Measurements from ENCODE around the gene SEC14L3. TPM values are rescaled to one million over a fixed set of nuclear protein-coding genes. Genes with fewer than 3 reads are reported as not detected.

The SEC14L3 gene
- total and polyA plus RNA-seq, 2 of the 13 experiments (the other 11 are each of a cell fraction or from before 2014, with no cell fraction given), result not detected

DNA sequence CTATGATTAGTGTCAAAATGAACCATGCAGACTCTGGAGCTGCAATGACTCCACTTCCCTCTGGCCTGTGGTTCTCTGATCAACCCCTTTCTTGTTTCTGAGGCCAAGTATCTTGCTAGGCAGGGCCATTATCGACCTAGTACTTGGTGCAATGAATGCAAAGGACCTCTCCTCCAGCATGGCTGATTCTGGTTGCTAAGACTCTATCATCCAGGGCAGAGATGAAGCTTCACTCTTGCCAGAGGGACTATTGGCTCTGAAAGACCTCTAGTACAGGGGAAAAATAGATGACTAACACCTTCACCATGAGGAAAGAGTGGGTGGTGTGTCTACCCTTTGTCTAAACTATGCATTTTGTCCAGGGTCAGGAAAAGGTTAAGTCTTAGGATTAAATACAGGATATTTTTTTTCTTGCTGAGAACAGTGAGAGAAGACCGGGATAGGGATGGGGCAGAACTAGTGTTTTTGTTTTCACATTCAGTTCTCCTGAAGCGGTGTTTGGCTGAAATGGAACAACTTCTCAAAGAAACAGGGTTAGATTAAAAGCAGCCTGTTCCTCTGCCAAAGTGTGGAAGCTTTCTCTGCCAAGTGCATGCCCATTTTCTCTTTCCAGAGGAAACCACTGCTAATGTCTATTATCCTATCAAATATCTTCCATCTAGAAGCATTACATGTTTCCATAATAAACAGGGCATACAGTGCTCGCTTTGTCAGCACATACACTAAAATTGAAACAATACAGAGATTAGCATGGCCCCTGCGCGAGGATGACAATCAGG lies 51.3 kb downstream of the SEC14L3 start:
- Histone ChIP-seq H2AFZ (ENCODE audit: low read length) (no peak overlapping the region), H3K36me3 (replicated peaks in 1 of 2; ENCODE audit: control insufficient read depth in 1 of 2, insufficient read depth in 2 of 2, low read length in 2 of 2) (peaks cover 5 to 15% of the 10 kb centered on the region in 2 experiments; a peak in 4 of 5 replicates), H3K9ac (ENCODE audit: insufficient read depth, low read depth, low read length) (peak overlapping the region; percentile 6), H3K4me1 (ENCODE audit: insufficient read depth, low read length) (peaks cover 80% of the 10 kb centered on the region), H3K4me3 (replicated peaks in 1 of 3; ENCODE audit: insufficient read depth in 1 of 3, low read depth in 2 of 3, low read length in 3 of 3) (peak overlapping the region in 2 of 3 experiments; percentile 24 to 89; a peak in 2 of 6 replicates), H3K9me3 (ENCODE audit: low read length) (no peaks in the 10 kb centered on the region), H3K27ac (ENCODE audit: extremely low read length, insufficient read depth, low read length) (peak overlapping the region; percentile 96), H3K27me3 (ENCODE audit: control insufficient read depth in 1 of 2, insufficient read depth in 2 of 2, low read length in 2 of 2) (no peaks in the 10 kb centered on the region), H3K4me2 (ENCODE audit: low read depth, low read length) (peak overlapping the region; percentile 99), H3K79me2 (ENCODE audit: insufficient read depth, low read length) (peaks cover 16% of the 10 kb centered on the region), H4K20me1 (ENCODE audit: insufficient read depth, low read length) (no peaks in the 10 kb centered on the region)
- DNase-seq (ENCODE audit: low spot score) (no peak), ATAC-seq (no peak), FAIRE-seq (no peak)
- POLR2A ChIA-PET, result interaction anchor here (1.5 to 7.2 kb wide), 2 partner anchors 26 to 130 kb away, joined by 3 to 164 read pairs; partner anchors contain the start of gene SEC14L2
- TF ChIP-seq ZNF772 (CRISPR knock-in tag; IDR thresholded peaks at IDR 0.05) (0 out of 2 replicates have a peak, but pooled peaks have one; percentile 8), NCOA1 (CRISPR knock-in tag; IDR thresholded peaks at IDR 0.05) (no peak), FOSL2 (CRISPR knock-in tag; IDR thresholded peaks at IDR 0.05) (no peak)
- CTCF ChIA-PET (ENCODE audit: low intra/inter-chr PET ratio, low total read pairs), result no interaction called here
- BruUV-seq (replicated peaks), result no TSS peak
- in situ Hi-C loops (cut with HindIII; ENCODE audit: extremely low pct_ligation_motif_present, low pct_unique_long_range_greater_than_20kb), result no loop called here
- intact Hi-C loops (cut with micrococcal nuclease; ENCODE audit: unreplicated experiment), result no loop called here
- WGBS (ENCODE audit: low lambda C conversion rate), result 70% methylated on average over 6 of the region's 6 CpGs

DNA sequence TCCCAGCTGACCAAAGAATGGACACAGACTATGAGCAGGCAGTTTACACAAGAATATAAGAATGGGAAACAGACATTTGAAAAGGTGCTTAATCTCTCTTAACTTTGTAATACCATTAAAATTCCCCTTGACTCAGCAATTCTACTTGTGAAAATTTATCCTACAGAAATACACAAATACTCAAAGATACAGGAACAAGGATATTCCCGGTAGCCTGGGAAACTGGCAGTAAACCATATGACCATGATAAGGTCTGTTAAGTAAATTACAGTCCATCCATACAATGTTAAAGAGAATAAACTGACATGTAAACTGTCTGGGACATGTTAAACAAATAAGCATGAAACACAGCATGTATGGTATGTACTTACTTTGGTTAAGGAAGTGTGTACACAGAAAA lies 55.0 kb downstream of the SEC14L3 start:
- no peaks in the 10 kb centered on the region for H3K27me3 ChIP-seq (ENCODE audit: control insufficient read depth in 1 of 2, insufficient read depth in 2 of 2, low read length in 2 of 2)
- intact Hi-C loops (cut with micrococcal nuclease; ENCODE audit: unreplicated experiment), result no loop called here
- no peak overlapping the region for H2AFZ ChIP-seq (ENCODE audit: low read length)
- peaks cover 7% of the 10 kb centered on the region for H3K79me2 ChIP-seq (ENCODE audit: insufficient read depth, low read length)
- TF ChIP-seq ZNF556 (CRISPR knock-in tag; IDR thresholded peaks at IDR 0.05; ENCODE audit: borderline replicate concordance) (no peak), RARG (CRISPR knock-in tag; IDR thresholded peaks at IDR 0.05; ENCODE audit: low read depth) (no peak), MAFK (conservative IDR thresholded peaks at IDR 0.05 in 1 of 2, IDR thresholded peaks at IDR 0.05 in 1 of 2; ENCODE audit: low read length in 2 of 2) (peak; percentile 79 to 94), ZNF7 (CRISPR knock-in tag; IDR thresholded peaks at IDR 0.05) (no peak), MAFF (IDR thresholded peaks at IDR 0.05; ENCODE audit: low read depth, low read length) (peak; percentile 83)
- TF ChIP-seq, protein P1, sequence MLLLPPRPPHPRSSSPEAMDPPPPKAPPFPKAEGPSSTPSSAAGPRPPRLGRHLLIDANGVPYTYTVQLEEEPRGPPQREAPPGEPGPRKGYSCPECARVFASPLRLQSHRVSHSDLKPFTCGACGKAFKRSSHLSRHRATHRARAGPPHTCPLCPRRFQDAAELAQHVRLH (CRISPR knock-in tag; IDR thresholded peaks at IDR 0.05; ENCODE audit: borderline replicate concordance, low read depth), result no peak
- TF ChIP-seq, protein P2, sequence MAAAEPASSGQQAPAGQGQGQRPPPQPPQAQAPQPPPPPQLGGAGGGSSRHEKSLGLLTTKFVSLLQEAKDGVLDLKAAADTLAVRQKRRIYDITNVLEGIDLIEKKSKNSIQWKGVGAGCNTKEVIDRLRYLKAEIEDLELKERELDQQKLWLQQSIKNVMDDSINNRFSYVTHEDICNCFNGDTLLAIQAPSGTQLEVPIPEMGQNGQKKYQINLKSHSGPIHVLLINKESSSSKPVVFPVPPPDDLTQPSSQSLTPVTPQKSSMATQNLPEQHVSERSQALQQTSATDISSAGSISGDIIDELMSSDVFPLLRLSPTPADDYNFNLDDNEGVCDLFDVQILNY (CRISPR knock-in tag; conservative IDR thresholded peaks at IDR 0.05), result no peak
- H3K9me3 ChIP-seq (ENCODE audit: low read length), result no peaks in the 10 kb centered on the region
- BruUV-seq (replicated peaks), result no TSS peak
- H3K4me2 ChIP-seq (ENCODE audit: low read depth, low read length), result no peak overlapping the region
- DNase-seq (ENCODE audit: low spot score) (no peak), ATAC-seq (no peak), FAIRE-seq (no peak)
- H3K4me1 ChIP-seq (ENCODE audit: insufficient read depth, low read length), result peaks cover 65% of the 10 kb centered on the region
- in situ Hi-C loops (cut with HindIII; ENCODE audit: extremely low pct_ligation_motif_present, low pct_unique_long_range_greater_than_20kb), result no loop called here
- H3K36me3 ChIP-seq (replicated peaks in 1 of 2; ENCODE audit: control insufficient read depth in 1 of 2, insufficient read depth in 2 of 2, low read length in 2 of 2), result peaks cover 8 to 33% of the 10 kb centered on the region in 2 experiments
- ChIA-PET POLR2A (no interaction called here), CTCF (ENCODE audit: low intra/inter-chr PET ratio, low total read pairs) (no interaction called here)
- WGBS (ENCODE audit: low lambda C conversion rate), result 96% methylated on average over 1 of the region's 1 CpG
- no peak overlapping the region for H3K27ac ChIP-seq (ENCODE audit: extremely low read length, insufficient read depth, low read length)
- H3K4me3 ChIP-seq (replicated peaks in 1 of 3; ENCODE audit: insufficient read depth in 1 of 3, low read depth in 2 of 3, low read length in 3 of 3), result no peak overlapping the region
- H3K9ac ChIP-seq (ENCODE audit: insufficient read depth, low read depth, low read length), result no peak overlapping the region
- H4K20me1 ChIP-seq (ENCODE audit: insufficient read depth, low read length), result no peaks in the 10 kb centered on the region

Data from HepG2 (cell line).